ENCODE measurements around the gene SLC16A14.

GRCh38 chr2:230043025-230043424, 25.7 kb downstream of the SLC16A14 start:
- TF ChIP-seq POLR2A (IDR thresholded peaks at IDR 0.05; ENCODE audit: low read length), result no peak
- no peak for TF ChIP-seq GATA1 (IDR thresholded peaks at IDR 0.05; ENCODE audit: low read depth, low read length)
